Stimulated activated naive B cell treated with anti-CD40 and anti-IgM and Interleukin-4, amounts not matched to agents 10 μg/mL and 1 μg/mL and 100 μg/mL, for 72 hours (primary cell): ENCODE data around the gene MPP2.
"Not testable (repeated sequence)": the region's sequence is repeated elsewhere in the genome, so short reads cannot be mapped to it uniquely, and the experiment has no call there.

Experiments used
- ATAC-seq, 2 donors: fragments of 150-1000 bp; cut with Tn5 transposase; replicated peaks; 2 replicates each; pipeline ENCODE4 v1.10.0; 2021; ENCODE audit warnings: moderate library complexity in 1 of 2
- DNase-seq: peaks from one replicate; pipeline ENCODE4 v3.0.0; 2021
- H3K27ac Mint-ChIP-seq: one replicate; pipeline ENCODE4 v1.8.0; 2022; ENCODE audit warnings: mild to moderate bottlenecking, mixed read lengths
- H3K27me3 Mint-ChIP-seq, 2 donors: one replicate each; pipeline ENCODE4 v1.8.0; 2022; ENCODE audit warnings: mixed read lengths in 2 of 2
- H3K36me3 Mint-ChIP-seq, 2 donors: one replicate each; pipeline ENCODE4 v1.8.0; 2022; ENCODE audit warnings: mixed read lengths in 2 of 2, mild to moderate bottlenecking in 1 of 2
- H3K4me1 Mint-ChIP-seq, 2 donors: one replicate each; pipeline ENCODE4 v1.8.0; 2022; ENCODE audit warnings: mixed read lengths in 2 of 2, mild to moderate bottlenecking in 1 of 2
- H3K4me3 Mint-ChIP-seq, 2 donors: one replicate each; pipeline ENCODE4 v1.8.0; 2022; ENCODE audit warnings: mild to moderate bottlenecking in 2 of 2, mixed read lengths in 2 of 2, moderate library complexity in 1 of 2
- H3K9me3 Mint-ChIP-seq, 2 donors: one replicate each; pipeline ENCODE4 v1.8.0; 2022; ENCODE audit warnings: mixed read lengths in 2 of 2, mild to moderate bottlenecking in 1 of 2

Gene MPP2

GRCh38 chr17:43880420-43880991 lies 26.8 kb downstream of the MPP2 start:
- H3K9me3 Mint-ChIP-seq = no peaks in the 10 kb centered on the region
- no peaks in the 10 kb centered on the region for H3K36me3 Mint-ChIP-seq
- H3K27me3 Mint-ChIP-seq = peaks cover 26 to 51% of the 10 kb centered on the region in 2 donors
- no peak overlapping the region for H3K27ac Mint-ChIP-seq
- H3K4me3 Mint-ChIP-seq = no peak overlapping the region
- H3K4me1 Mint-ChIP-seq = peaks cover 3 to 5% of the 10 kb centered on the region in 2 donors
- DNase-seq = no peak
- ATAC-seq = peak in 1 of 2 donors; percentile 41

GRCh38 chr17:43879723-43880419 lies 27.5 kb downstream of the MPP2 start:
- Mint-ChIP-seq H3K9me3 (no peaks in the 10 kb centered on the region), H3K4me1 (peaks cover 3 to 5% of the 10 kb centered on the region in 2 donors), H3K36me3 (no peaks in the 10 kb centered on the region), H3K27me3 (peaks cover 26 to 51% of the 10 kb centered on the region in 2 donors), H3K27ac (no peak overlapping the region), H3K4me3 (no peak overlapping the region)
- no peak for ATAC-seq
- DNase-seq = no peak

GRCh38 chr17:43878260-43879175 lies 28.8 kb downstream of the MPP2 start:
- Mint-ChIP-seq H3K4me3 (no peak overlapping the region), H3K9me3 (no peaks in the 10 kb centered on the region), H3K36me3 (no peaks in the 10 kb centered on the region), H3K27me3 (peaks cover 34 to 55% of the 10 kb centered on the region in 2 donors), H3K4me1 (peaks cover 3 to 5% of the 10 kb centered on the region in 2 donors), H3K27ac (no peak overlapping the region)
- DNase-seq = peak; percentile 45
- ATAC-seq = peak; percentile 77 to 81

GRCh38 chr17:43877451-43878155 lies 29.7 kb downstream of the MPP2 start:
- peaks cover 3 to 5% of the 10 kb centered on the region in 2 donors for H3K4me1 Mint-ChIP-seq
- H3K27ac Mint-ChIP-seq = no peak overlapping the region
- no peaks in the 10 kb centered on the region for H3K9me3 Mint-ChIP-seq
- no peak for ATAC-seq
- peaks cover 29 to 49% of the 10 kb centered on the region in 2 donors for H3K27me3 Mint-ChIP-seq
- DNase-seq = no peak
- H3K36me3 Mint-ChIP-seq = no peaks in the 10 kb centered on the region
- no peak overlapping the region for H3K4me3 Mint-ChIP-seq

GRCh38 chr17:43877031-43877430 lies 30.3 kb downstream of the MPP2 start:
- H3K4me1 Mint-ChIP-seq = peaks cover 5 to 6% of the 10 kb centered on the region in 2 donors
- DNase-seq = no peak
- H3K4me3 Mint-ChIP-seq = no peak overlapping the region
- no peak overlapping the region for H3K27ac Mint-ChIP-seq
- ATAC-seq = no peak
- no peaks in the 10 kb centered on the region for H3K36me3 Mint-ChIP-seq
- no peaks in the 10 kb centered on the region for H3K9me3 Mint-ChIP-seq
- H3K27me3 Mint-ChIP-seq = peaks cover 33 to 46% of the 10 kb centered on the region in 2 donors

GRCh38 chr17:43875476-43876147 lies 31.7 kb downstream of the MPP2 start:
- peaks cover 5 to 6% of the 10 kb centered on the region in 2 donors for H3K4me1 Mint-ChIP-seq
- no peak overlapping the region for H3K27ac Mint-ChIP-seq
- H3K4me3 Mint-ChIP-seq = no peak overlapping the region
- ATAC-seq = peak; percentile 55 to 60
- H3K36me3 Mint-ChIP-seq = no peaks in the 10 kb centered on the region
- H3K9me3 Mint-ChIP-seq = no peaks in the 10 kb centered on the region
- no peak for DNase-seq
- peaks cover 38 to 44% of the 10 kb centered on the region in 2 donors for H3K27me3 Mint-ChIP-seq

GRCh38 chr17:43874293-43874692 lies 33.0 kb downstream of the MPP2 start:
- DNase-seq (no peak), ATAC-seq (no peak)
- no peak overlapping the region for H3K27ac Mint-ChIP-seq
- H3K9me3 Mint-ChIP-seq = no peaks in the 10 kb centered on the region
- peaks cover 5 to 6% of the 10 kb centered on the region in 2 donors for H3K4me1 Mint-ChIP-seq
- H3K4me3 Mint-ChIP-seq = no peak overlapping the region
- H3K27me3 Mint-ChIP-seq = peaks cover 38 to 39% of the 10 kb centered on the region in 2 donors
- H3K36me3 Mint-ChIP-seq = no peaks in the 10 kb centered on the region

GRCh38 chr17:43873815-43874214 lies 33.5 kb downstream of the MPP2 start:
- Mint-ChIP-seq H3K4me3 (no peak overlapping the region), H3K36me3 (no peaks in the 10 kb centered on the region), H3K4me1 (peaks cover 2 to 5% of the 10 kb centered on the region in 2 donors), H3K9me3 (peaks cover 0 to under 1% of the 10 kb centered on the region in 2 donors), H3K27me3 (peaks cover 34 to 36% of the 10 kb centered on the region in 2 donors), H3K27ac (no peak overlapping the region)
- DNase-seq (no peak), ATAC-seq (no peak)

GRCh38 chr17:43873091-43873490 lies 34.2 kb downstream of the MPP2 start:
- no peak for DNase-seq
- peaks cover 0 to 4% of the 10 kb centered on the region in 2 donors for H3K9me3 Mint-ChIP-seq
- H3K27me3 Mint-ChIP-seq = peaks cover 37 to 40% of the 10 kb centered on the region in 2 donors
- H3K4me3 Mint-ChIP-seq = no peak overlapping the region
- H3K27ac Mint-ChIP-seq = no peak overlapping the region
- peaks cover 6 to 9% of the 10 kb centered on the region in 2 donors for H3K4me1 Mint-ChIP-seq
- H3K36me3 Mint-ChIP-seq = no peaks in the 10 kb centered on the region
- no peak for ATAC-seq

GRCh38 chr17:43871946-43872690 lies 35.2 kb downstream of the MPP2 start:
- H3K27ac Mint-ChIP-seq = no peak overlapping the region
- H3K4me3 Mint-ChIP-seq = no peak overlapping the region
- peaks cover 44 to 46% of the 10 kb centered on the region in 2 donors for H3K27me3 Mint-ChIP-seq
- DNase-seq = no peak
- no peaks in the 10 kb centered on the region for H3K36me3 Mint-ChIP-seq
- ATAC-seq = no peak
- H3K9me3 Mint-ChIP-seq = peaks cover 0 to 4% of the 10 kb centered on the region in 2 donors
- H3K4me1 Mint-ChIP-seq = peaks cover 6 to 11% of the 10 kb centered on the region in 2 donors

GRCh38 chr17:43869031-43869430 lies 38.3 kb downstream of the MPP2 start:
- not testable (repeated sequence) for H3K27ac Mint-ChIP-seq, DNase-seq, ATAC-seq, H3K4me3 Mint-ChIP-seq, H3K36me3 Mint-ChIP-seq, H3K9me3 Mint-ChIP-seq
- H3K4me1 Mint-ChIP-seq = peaks cover 6 to 11% of the 10 kb centered on the region in 2 donors
- peaks cover 39 to 50% of the 10 kb centered on the region in 2 donors for H3K27me3 Mint-ChIP-seq

GRCh38 chr17:43868226-43868994 lies 38.9 kb downstream of the MPP2 start:
- peaks cover 35 to 45% of the 10 kb centered on the region in 2 donors for H3K27me3 Mint-ChIP-seq
- DNase-seq (peak; percentile 17), ATAC-seq (peak; percentile 91 to 97)
- H3K36me3 Mint-ChIP-seq = no peaks in the 10 kb centered on the region
- H3K9me3 Mint-ChIP-seq = peaks cover 0 to 4% of the 10 kb centered on the region in 2 donors
- H3K4me1 Mint-ChIP-seq = peaks cover 6 to 11% of the 10 kb centered on the region in 2 donors
- peak overlapping the region in 1 of 2 donors; percentile 7 for H3K4me3 Mint-ChIP-seq
- no peak overlapping the region for H3K27ac Mint-ChIP-seq
